GM12864 (cell line): Measurements from ENCODE around the gene SMARCA2.

ENCODE experiments used
- DNase-seq: peaks from one replicate; pipeline ENCODE4 v3.0.0-alpha.2; 2011; ENCODE audit warnings: low read depth
- H3K4me3 ChIP-seq: 2 replicates; pipeline ENCODE4 v1.5.1; 2011; ENCODE audit warnings: mild to moderate bottlenecking, low read depth, low read length, control low read depth
- CTCF ChIP-seq: IDR thresholded peaks from 2 replicates; pipeline ENCODE4 v1.5.1; 2011; ENCODE audit warnings: low read depth, mild to moderate bottlenecking, moderate library complexity, low read length, control low read depth, inconsistent platforms; ENCODE audit errors: missing control alignments

Gene SMARCA2

GRCh38 chr9:2018764-2019558 lies 3.8 kb downstream of the SMARCA2 start:
- H3K4me3 ChIP-seq = peak overlapping the region; percentile 98
- no peak for DNase-seq
- no peak for TF ChIP-seq CTCF

- TF ChIP-seq CTCF = no peak
- no peak overlapping the region; the same call in 1 of the 2 replicates for H3K4me3 ChIP-seq
- no peak for DNase-seq
Measured at GRCh38 chr9:2019723-2020122, 4.6 kb downstream of the SMARCA2 start.

DNA sequence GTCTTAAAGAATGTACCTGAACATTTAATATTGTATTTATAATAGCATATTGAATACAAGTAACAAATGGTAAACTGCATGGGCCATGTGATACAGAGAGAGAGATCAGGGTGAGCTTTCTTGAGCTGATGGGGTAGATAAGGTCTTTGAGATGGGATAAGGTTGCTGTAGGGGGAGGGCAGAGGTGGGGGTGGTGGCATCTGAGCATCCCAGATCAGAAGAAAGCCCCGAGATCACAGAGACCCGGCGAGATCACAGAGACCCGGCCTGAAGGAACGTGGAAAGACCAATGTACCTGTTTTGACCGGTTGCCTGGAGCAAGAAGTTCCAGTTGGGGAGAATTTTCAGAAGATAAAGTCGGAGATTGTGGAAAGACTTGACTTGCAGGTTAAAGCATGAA lies 6.6 kb downstream of the SMARCA2 start:
- DNase-seq = no peak
- H3K4me3 ChIP-seq = no peak overlapping the region
- no peak for TF ChIP-seq CTCF

GRCh38 chr9:2022560-2022959 lies 7.4 kb downstream of the SMARCA2 start:
- H3K4me3 ChIP-seq = no peak overlapping the region; the same call in 1 of the 2 replicates
- DNase-seq = no peak
- no peak for TF ChIP-seq CTCF

DNA sequence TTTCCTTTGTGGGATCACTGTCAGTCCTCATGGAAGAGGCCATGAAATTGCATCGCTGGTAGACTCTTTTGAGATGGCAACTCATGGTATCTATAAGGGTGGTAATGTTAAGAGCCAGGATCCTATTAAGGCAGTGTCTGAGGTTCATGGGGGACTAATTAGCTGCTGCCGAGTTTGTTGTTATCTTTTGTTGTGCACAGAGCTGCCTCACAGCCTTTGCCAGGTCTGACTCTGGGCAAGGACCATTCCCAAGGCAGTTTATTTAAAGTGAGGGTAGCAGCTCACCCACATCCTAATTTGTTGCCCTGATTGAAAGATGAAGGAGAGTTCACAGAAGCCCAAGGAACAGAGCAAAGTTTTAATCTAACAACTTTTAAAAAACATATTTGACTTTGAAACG lies 7.9 kb downstream of the SMARCA2 start:
- TF ChIP-seq CTCF = no peak
- no peak for DNase-seq
- peak overlapping the region; percentile 13; the same call in 1 of the 2 replicates for H3K4me3 ChIP-seq

DNA sequence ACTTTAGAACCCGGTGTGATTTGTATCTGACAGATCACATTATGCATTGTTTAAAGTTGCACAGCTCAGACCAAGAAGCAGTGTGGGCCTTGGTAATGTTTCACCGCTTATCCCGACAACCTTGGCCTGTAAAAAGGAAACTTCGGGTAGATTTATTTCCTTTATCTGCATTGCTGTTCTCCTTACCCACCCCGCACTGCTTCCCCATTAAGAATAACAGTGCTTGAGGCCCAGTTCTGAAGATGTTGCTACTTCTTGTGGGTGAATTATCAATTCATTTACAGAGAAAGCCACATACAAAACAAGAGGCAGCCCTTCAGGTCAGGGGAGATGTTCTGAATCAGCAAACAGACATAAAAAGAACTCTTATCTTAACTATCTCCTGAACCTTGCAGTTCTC lies 8.4 kb downstream of the SMARCA2 start:
- H3K4me3 ChIP-seq = no peak overlapping the region
- no peak for DNase-seq
- TF ChIP-seq CTCF = no peak
